Psoas muscle (tissue), 8 donors: Measurements from ENCODE around the gene TCAIM. TPM values are rescaled to one million over a fixed set of nuclear protein-coding genes. Genes with fewer than 3 reads are reported as not detected.

Experiments
- ATAC-seq, 4 donors: fragments of 200-7000 bp; cut with Tn5 transposase; one replicate each; pipeline ENCODE4 v1.9.1; 2020; ENCODE audit warnings: moderate library complexity in 3 of 4, mild to moderate bottlenecking in 2 of 4
- DNase-seq, 2 donors: peaks; one replicate each; pipeline ENCODE4 v3.0.0-alpha.2; 2020
- H3K27ac ChIP-seq: fragments of 200-600 bp; one replicate; pipeline ENCODE4 v1.8.0; 2022
- H3K27me3 ChIP-seq, 3 donors: fragments of 200-600 bp in 1 of 3; one replicate each; pipeline versions ENCODE4 v1.6.1 to v1.8.0; 2013 to 2022; ENCODE audit warnings: low read length in 2 of 3, mild to moderate bottlenecking in 2 of 3, moderate library complexity in 1 of 3; ENCODE audit not compliant: insufficient read depth in 3 of 3
- H3K36me3 ChIP-seq, 2 donors: fragments of 200-600 bp in 1 of 2; one replicate each; pipeline versions ENCODE4 v1.6.1 to v1.8.0; 2013 to 2022; ENCODE audit warnings: low read depth in 1 of 2, mild to moderate bottlenecking in 1 of 2, moderate library complexity in 1 of 2; ENCODE audit not compliant: insufficient read depth in 1 of 2
- H3K4me1 ChIP-seq: fragments of 200-600 bp; one replicate; pipeline ENCODE4 v1.8.0; 2022
- H3K4me3 ChIP-seq: fragments of 200-600 bp; one replicate; pipeline ENCODE4 v1.8.0; 2022; ENCODE audit warnings: mild to moderate bottlenecking
- H3K9me3 ChIP-seq: fragments of 200-600 bp; one replicate; pipeline ENCODE4 v1.8.0; 2022
- WGBS, 3 donors: extraction: QIAGEN DNeasy Blood & Tissue Kit; methylation state at CpG; one replicate each; pipeline versions ENCODE4 v1.1.6 to v1.1.7; 2013; 5-methylcytosine and 5-hydroxymethylcytosine counted together
- intact Hi-C, 2 donors: fragments of 100-400 bp; cut with DNase I; formaldehyde crosslinking; loops; one replicate each; pipeline versions ENCODE4 v1.11.0 to v1.14.2; 2022
- polyA plus RNA-seq, 3 donors: library from polyadenylated mRNA; stranded (reverse); fragments of 200-250 nt; gene quantifications; one replicate each; pipeline ENCODE4 v1.2.3, GENCODE V29; 2013
- total RNA-seq, 4 donors: library from RNA; stranded (reverse); fragmentation: NEBNext Ultra II Directional in 2 of 4; extraction: Animal tissue kit (Norgen Biotek cat#: 25700) in 2 of 4; gene quantifications; one replicate each; pipeline versions ENCODE4 v1.2.1 to v1.2.4, GENCODE V29; 2021 to 2023
- TF ChIP-seq, protein P1 (sequence below): fragments of 200-600 bp; IDR thresholded peaks from one replicate; pipeline ENCODE4 v1.8.0; 2022; ENCODE audit warnings: antibody characterized with exemption
- donor health status: healthy with polysubstance abuse.
- donor health status: DM: no; HTN: no; CAD: no; lungs with moderate emphysema.
- donor health status: Bipolar disorder and iron deficiency.
- donor health status: healthy.
- donor health status: DM: yes; HTN: yes; CAD: no.
- donor health status: DM: no; HTN: no; CAD: no.
- donor health status: DM: no; HTN: no; CAD: no.
- donor health status: DM: yes; HTN: yes; CAD: no.

TCAIM gene
- total and polyA plus RNA-seq, 7 donors = 13.3 to 31.0 (median 19.3) TPM

DNA sequence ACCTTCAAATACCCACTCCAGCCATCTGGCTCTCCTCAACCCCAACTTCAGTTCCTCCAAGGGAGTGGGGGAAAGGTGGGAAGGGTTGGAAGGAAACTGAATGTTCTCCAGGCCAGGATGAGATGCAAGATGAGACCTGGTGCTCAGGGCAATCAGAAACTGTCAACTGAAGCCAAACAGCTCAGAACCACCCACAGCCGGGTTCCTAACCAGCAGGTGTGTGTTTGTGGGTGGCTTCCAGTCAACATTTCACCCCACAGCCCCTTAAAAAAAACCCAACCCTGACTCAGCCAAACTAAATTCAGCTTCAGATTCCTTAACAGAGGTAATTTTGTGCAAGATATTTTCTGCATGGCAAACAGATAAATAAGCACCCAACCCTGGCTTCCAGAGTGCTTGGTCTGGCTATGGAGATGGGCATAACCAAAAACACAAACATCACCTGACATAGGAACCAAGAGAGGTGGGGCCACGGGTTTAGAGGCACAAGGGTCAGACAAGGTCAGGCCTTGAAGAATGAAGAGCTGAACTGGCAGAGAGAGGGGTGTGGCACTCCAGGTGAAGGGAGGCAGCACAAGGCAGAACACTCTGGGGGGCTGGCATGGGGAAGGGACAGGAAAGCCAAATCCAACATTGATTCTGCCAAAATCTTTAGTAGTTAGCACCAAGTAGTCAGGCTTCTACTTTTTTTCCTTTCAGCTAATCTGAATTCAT is 104.2 kb downstream of the TCAIM start:
- intact Hi-C loops = no loop called here
- DNase-seq (no peak), ATAC-seq (no peak)
- Histone ChIP-seq H3K27me3 (no peaks in the 10 kb centered on the region), H3K4me3 (no peak overlapping the region), H3K27ac (no peak overlapping the region), H3K9me3 (no peaks in the 10 kb centered on the region), H3K4me1 (peaks cover 4% of the 10 kb centered on the region), H3K36me3 (peaks cover 3 to 48% of the 10 kb centered on the region in 2 donors)
- TF ChIP-seq, protein P1, sequence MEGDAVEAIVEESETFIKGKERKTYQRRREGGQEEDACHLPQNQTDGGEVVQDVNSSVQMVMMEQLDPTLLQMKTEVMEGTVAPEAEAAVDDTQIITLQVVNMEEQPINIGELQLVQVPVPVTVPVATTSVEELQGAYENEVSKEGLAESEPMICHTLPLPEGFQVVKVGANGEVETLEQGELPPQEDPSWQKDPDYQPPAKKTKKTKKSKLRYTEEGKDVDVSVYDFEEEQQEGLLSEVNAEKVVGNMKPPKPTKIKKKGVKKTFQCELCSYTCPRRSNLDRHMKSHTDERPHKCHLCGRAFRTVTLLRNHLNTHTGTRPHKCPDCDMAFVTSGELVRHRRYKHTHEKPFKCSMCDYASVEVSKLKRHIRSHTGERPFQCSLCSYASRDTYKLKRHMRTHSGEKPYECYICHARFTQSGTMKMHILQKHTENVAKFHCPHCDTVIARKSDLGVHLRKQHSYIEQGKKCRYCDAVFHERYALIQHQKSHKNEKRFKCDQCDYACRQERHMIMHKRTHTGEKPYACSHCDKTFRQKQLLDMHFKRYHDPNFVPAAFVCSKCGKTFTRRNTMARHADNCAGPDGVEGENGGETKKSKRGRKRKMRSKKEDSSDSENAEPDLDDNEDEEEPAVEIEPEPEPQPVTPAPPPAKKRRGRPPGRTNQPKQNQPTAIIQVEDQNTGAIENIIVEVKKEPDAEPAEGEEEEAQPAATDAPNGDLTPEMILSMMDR = no peak
- 47 to 78% (median 61%) methylated on average over 2 of the region's 2 CpGs for WGBS, 3 donors

DNA sequence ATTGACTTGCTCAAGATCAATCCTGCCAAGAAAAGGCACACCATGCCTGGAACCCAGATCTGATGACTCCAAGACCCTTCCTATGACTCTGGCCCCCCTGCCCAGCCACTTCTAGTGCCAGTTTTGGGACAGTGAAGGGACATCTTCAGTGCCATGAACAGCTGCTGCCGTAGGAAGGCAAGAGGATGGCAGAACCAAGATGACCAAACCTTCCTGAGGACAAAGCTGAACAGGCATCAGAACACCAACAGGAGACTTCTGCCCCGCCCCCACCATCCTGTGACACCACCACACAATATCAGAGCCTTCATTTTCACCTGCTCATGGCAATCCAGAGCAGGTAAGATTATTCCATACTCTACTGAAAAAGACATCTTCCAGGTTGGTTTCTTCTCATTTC is 105.9 kb downstream of the TCAIM start:
- ATAC-seq (no peak), DNase-seq (no peak)
- H3K4me3 ChIP-seq = no peak overlapping the region

DNA sequence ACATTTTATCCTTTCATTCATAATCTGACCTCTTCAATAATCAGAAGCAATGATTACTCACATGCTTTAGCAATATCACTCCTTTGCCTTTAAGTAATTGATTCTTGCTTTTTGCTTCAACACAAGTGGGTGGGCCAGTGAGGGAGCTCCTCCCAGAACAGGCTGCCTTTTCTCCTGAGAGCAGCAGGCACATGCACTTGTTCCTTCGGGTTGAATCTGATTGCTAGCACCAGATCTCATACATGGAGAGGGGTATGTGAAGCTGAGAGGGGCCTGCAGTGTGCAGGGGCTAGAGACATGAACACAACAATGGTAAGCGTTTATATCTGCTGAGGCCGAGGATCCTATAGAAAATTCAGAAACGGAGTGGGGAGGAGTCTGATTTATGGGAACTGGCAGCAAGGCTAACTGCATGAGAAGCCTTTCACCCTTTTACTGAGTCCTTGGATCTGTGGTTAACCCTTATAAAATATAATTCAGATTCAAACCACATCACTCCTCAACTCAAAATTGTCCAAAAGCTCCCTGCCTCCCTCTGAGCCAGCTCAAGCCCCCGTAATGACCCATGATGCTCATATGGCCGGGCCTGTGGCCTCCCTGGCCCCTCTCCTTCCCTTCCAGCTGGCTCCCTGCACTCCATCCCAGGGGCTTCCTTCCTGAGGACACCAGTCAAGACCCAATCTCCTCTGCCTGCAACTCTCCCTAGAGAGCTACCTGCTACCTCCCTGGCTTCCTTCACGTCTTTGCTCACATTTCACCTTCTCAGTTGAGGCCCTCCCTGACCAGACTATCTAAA is 106.5 kb downstream of the TCAIM start:
- H3K4me1 ChIP-seq = peaks cover 2% of the 10 kb centered on the region
- intact Hi-C loops = no loop called here
- WGBS, 3 donors = 91 to 92% (median 92%) methylated on average over 7 of the region's 7 CpGs
- H3K27ac ChIP-seq = no peak overlapping the region
- no peaks in the 10 kb centered on the region for H3K9me3 ChIP-seq
- no peak for ATAC-seq
- no peaks in the 10 kb centered on the region for H3K27me3 ChIP-seq
- TF ChIP-seq, protein P1 = no peak
- peaks cover 13 to 71% of the 10 kb centered on the region in 2 donors for H3K36me3 ChIP-seq
- H3K4me3 ChIP-seq = no peak overlapping the region
- no peak for DNase-seq

More for the DNA sequence above, 105.9 kb downstream of the TCAIM start:
- Histone ChIP-seq H3K4me1 (peaks cover 4% of the 10 kb centered on the region), H3K9me3 (no peaks in the 10 kb centered on the region), H3K27ac (no peak overlapping the region), H3K27me3 (no peaks in the 10 kb centered on the region), H3K36me3 (peaks cover 13 to 64% of the 10 kb centered on the region in 2 donors)
- 94 to 100% (median 98%) methylated on average over 2 of the region's 2 CpGs for WGBS, 3 donors
- intact Hi-C loops = no loop called here
- TF ChIP-seq, protein P1 = no peak

DNA sequence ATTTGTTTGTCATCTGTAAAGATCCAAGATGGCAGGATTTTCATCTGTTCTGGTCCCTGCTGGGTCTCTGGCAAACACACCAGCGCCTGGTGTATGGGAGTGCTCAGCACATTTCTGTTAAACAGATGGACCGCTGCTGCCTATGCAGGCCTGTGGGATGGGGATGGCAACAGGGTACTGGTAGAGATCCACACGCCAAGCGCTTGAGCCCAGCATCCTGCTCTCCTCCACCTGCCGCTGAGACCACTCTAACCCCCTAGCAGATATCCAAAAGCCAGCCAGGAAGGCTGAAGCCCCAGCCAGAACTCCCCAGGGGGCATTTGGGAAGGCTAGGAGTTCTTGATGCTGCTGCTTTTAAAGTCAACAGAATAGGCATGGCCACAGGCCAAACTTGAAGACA is 107.2 kb downstream of the TCAIM start:
- Histone ChIP-seq H3K9me3 (no peaks in the 10 kb centered on the region), H3K4me3 (no peak overlapping the region), H3K4me1 (no peaks in the 10 kb centered on the region), H3K27ac (no peak overlapping the region), H3K27me3 (no peaks in the 10 kb centered on the region), H3K36me3 (peaks cover 13 to 78% of the 10 kb centered on the region in 2 donors)
- 97 to 99% (median 98%) methylated on average over 5 of the region's 5 CpGs for WGBS, 3 donors
- intact Hi-C loops = no loop called here
- ATAC-seq = no peak
- TF ChIP-seq, protein P1 = no peak
- DNase-seq = no peak
